Measurements from ENCODE around the gene TMSB15B. TPM values are rescaled to one million over a fixed set of nuclear protein-coding genes. Genes with fewer than 3 reads are reported as not detected.
"Not testable (repeated sequence)": the region's sequence is repeated elsewhere in the genome, so short reads cannot be mapped to it uniquely, and the experiment has no call there.

The TMSB15B gene
- total RNA-seq, 2 donors from 2014 or later: 9.0 to 11.1 TPM

DNA sequence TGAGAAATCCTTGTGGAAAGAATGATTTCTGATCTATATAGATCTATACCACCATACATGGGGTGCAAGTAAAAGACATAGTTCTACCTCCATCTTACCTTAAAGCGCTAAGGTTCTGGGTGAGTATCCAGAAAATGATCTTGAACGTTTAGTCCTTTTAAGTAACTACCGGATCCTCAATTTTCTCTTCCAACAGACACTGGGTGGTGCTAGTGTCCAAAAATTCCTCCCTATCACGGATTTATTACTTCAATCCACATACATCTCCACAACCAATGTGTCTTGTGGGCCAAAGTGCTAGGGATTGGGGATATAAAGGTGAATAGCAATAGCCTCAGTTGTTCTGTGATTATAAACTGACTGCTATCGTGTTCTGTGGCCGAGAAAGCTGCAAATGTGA lies 1.8 kb upstream of the TMSB15B start:
- not testable (repeated sequence) for H3K36me3 Mint-ChIP-seq (ENCODE audit: low read depth); H3K27me3 Mint-ChIP-seq; ATAC-seq (replicated peaks); H3K27ac Mint-ChIP-seq; H3K4me1 Mint-ChIP-seq; H3K9me3 Mint-ChIP-seq; H3K4me3 Mint-ChIP-seq

DNA sequence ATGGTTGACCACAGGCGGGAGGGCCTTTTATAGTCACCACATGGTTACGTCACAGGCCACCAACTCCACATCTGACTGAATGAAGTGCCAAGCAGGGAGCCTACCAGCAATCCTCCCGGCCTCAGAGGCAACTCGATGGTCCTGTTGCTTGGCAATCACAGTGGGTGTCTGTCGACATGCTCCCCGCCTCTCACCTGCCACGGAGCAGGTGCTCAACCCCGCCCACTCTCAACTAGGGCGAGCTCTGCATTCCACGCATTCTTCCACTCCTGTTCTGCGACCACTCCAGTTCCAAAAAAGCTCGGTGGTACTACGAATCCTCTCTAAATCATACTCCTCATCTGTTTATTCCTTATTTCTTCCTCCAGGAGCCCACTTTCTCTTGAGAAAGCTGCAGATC lies 21.1 kb downstream of the TMSB15B start:
- not testable (repeated sequence) for H3K27ac Mint-ChIP-seq; H3K27me3 Mint-ChIP-seq; ATAC-seq (replicated peaks); H3K4me1 Mint-ChIP-seq; H3K4me3 Mint-ChIP-seq; H3K9me3 Mint-ChIP-seq; H3K36me3 Mint-ChIP-seq (ENCODE audit: low read depth)

DNA sequence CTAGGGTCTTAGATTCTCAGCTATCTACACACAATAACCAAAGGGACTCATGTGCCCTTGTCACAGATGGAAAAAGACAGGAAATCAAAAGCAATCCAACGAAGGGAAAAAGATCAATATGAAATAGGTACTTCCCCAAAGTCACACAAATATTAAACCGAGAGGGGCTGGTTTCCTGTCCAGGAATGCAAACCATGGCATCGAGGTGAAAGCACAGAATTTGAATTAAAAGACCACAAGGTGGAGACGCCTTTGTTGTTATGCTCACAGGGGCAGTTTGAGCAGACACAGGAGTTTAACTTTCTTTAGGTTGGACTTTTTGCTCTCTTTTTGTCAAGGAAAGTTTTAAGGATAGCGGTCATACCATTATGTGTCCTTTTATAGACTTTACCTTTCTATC lies 36.8 kb downstream of the TMSB15B start:
- H3K36me3 Mint-ChIP-seq (ENCODE audit: low read depth): no peaks in the 10 kb centered on the region
- no peak overlapping the region for H3K4me3 Mint-ChIP-seq
- H3K4me1 Mint-ChIP-seq: no peaks in the 10 kb centered on the region
- no peaks in the 10 kb centered on the region for H3K9me3 Mint-ChIP-seq
- ATAC-seq (replicated peaks): no peak
- no peak overlapping the region for H3K27ac Mint-ChIP-seq
- H3K27me3 Mint-ChIP-seq: no peaks in the 10 kb centered on the region

DNA sequence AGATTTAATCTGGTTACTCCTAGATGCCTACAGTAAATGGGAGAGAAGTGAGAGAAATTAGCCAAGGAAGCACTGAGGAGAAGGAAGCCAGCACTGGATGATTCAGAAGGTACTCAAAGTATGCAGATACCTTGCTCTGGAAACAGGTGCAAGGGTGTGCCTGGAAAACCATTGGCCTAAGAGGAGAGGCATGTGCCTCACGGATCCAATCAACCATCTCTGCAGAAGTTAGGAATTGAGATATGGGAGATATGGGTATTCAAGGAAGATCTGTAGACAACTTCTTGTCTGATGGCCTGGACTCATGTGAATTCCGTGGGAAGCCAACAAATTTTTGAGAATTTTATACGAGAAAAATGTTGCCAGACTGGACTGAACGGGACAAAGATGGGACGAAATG lies 46.4 kb downstream of the TMSB15B start:
- ATAC-seq (replicated peaks): no peak

DNA sequence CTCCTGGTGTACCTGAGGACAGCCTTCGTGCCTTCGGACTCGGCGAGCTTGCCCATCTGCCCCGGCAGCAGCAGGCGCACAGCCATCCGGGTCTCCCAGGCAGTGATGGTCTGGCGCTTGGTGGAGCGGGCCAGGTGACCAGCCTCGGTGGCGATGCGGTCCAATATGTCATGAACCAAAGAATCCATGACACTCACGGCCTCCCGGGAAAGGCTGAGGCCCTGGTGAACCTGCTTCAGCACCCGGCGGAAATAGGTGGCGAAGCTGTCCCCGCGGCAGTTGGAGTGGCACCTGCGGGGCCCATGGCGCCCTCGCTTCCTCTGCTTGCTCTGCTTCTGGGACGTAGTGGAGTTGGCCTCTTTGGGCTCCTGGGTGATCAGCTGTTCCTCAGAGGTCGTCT lies 50.7 kb downstream of the TMSB15B start:
- no peak for ATAC-seq (replicated peaks)
- H3K36me3 Mint-ChIP-seq (ENCODE audit: low read depth): no peaks in the 10 kb centered on the region
- peaks cover 5% of the 10 kb centered on the region for H3K27me3 Mint-ChIP-seq
- no peak overlapping the region for H3K27ac Mint-ChIP-seq
- no peaks in the 10 kb centered on the region for H3K4me1 Mint-ChIP-seq
- no peaks in the 10 kb centered on the region for H3K9me3 Mint-ChIP-seq
- no peak overlapping the region for H3K4me3 Mint-ChIP-seq

More for the DNA sequence above, 46.4 kb downstream of the TMSB15B start:
- Mint-ChIP-seq H3K9me3 (no peaks in the 10 kb centered on the region), H3K4me3 (no peak overlapping the region), H3K27ac (no peak overlapping the region), H3K4me1 (no peaks in the 10 kb centered on the region), H3K27me3 (peaks cover 9% of the 10 kb centered on the region), H3K36me3 (ENCODE audit: low read depth) (no peaks in the 10 kb centered on the region)

DNA sequence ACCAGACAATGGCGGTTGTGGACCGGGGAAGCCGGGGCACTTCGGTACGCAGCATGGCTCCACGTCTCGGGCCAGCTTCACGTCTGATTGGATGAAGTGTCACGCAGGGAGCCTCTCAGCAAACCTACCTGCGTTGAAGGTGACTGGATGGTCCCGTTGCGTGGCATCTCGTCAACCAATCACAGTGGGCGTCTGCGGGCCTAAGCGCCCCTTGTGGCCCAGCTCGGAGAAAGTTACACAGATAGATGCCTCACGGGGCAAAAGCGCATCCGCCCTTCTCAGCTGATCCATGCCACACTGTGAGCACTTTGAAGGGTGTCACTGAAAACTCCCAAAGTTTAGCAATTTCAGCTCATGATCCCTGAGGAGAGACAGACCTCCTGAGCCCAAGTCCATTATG lies 51.2 kb downstream of the TMSB15B start, which contains the start of gene H2BW1:
Gene H2BW1 (minus strand): TSS at position 103 of the 400 bp plus-strand sequence. CDS start 132 bp downstream, outside the sequence.
- Mint-ChIP-seq H3K4me3 (no peak within 1 kb of the TSS), H3K36me3 (ENCODE audit: low read depth) (no peaks in the 10 kb centered on the region), H3K4me1 (no peaks in the 10 kb centered on the region), H3K9me3 (no peaks in the 10 kb centered on the region), H3K27me3 (peaks cover 5% of the 10 kb centered on the region), H3K27ac (no peak within 1 kb of the TSS)
- no peak for ATAC-seq (replicated peaks)

DNA sequence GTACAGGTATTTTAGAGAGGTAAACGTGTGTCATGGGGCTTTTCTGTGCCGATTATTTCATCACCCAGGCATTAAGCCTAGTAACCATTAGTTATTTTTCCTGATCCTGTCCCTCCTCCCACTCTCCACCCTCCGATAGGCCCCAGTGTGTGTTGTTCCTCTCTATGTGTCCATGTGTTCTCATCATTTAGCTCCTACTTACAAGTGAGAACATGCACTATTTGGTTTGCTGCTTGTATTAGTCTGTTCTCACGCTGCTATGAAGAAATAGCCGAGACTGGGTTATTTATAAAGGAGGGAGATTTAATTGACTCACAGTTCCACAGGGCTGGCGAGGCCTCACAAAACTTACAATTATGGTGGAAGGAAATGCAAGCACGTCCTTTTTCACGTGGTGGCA lies 53.1 kb downstream of the TMSB15B start:
- H3K36me3 Mint-ChIP-seq (ENCODE audit: low read depth): not testable (repeated sequence)

More for the DNA sequence above, 53.1 kb downstream of the TMSB15B start:
- H3K4me1 Mint-ChIP-seq; H3K9me3 Mint-ChIP-seq; ATAC-seq (replicated peaks); H3K27ac Mint-ChIP-seq; H3K4me3 Mint-ChIP-seq: not testable (repeated sequence)
- peaks cover 11% of the 10 kb centered on the region for H3K27me3 Mint-ChIP-seq

Other genes with a start within 250 kb of the TMSB15B start
- not detected for gene PLP1, start 185.8 kb upstream of the TMSB15B start, total RNA-seq
- gene RAB9B, start 130.4 kb upstream of the TMSB15B start, total RNA-seq: 1 to 10 TPM in 1 of 2 donors, under 1 TPM in 1; 0.86 to 1.3 TPM
- gene H2BW1, start 51.1 kb downstream of the TMSB15B start, total RNA-seq: not detected
- gene H2BW2, start 77.3 kb downstream of the TMSB15B start, total RNA-seq: not detected
- gene TMSB15C, start 113.6 kb downstream of the TMSB15B start, total RNA-seq: 1 to 10 TPM; 5.1 to 5.4 TPM
- gene ZCCHC18, start 149.9 kb downstream of the TMSB15B start, total RNA-seq: 1 to 10 TPM; 1.6 to 2.0 TPM
- 1 to 10 TPM; 6.1 to 8.7 TPM for gene SLC25A53, start 194.4 kb downstream of the TMSB15B start, total RNA-seq
- gene FAM199X, start 203.8 kb downstream of the TMSB15B start, total RNA-seq: 1 to 10 TPM; 9.6 TPM

Measured in activated T-helper 17 cell treated with anti-CD3 and anti-CD28 coated beads, Interleukin-2, amount 50 U/mL, for 72 hours (primary cell).